B cell (primary cell): ENCODE data around the gene KIF20B. TPM values are rescaled to one million over a fixed set of nuclear protein-coding genes. Genes with fewer than 3 reads are reported as not detected.

Experiments
- ATAC-seq: fragments of 200-7000 bp; cut with Tn5 transposase; one replicate; pipeline ENCODE4 v1.10.0; 2021; ENCODE audit warnings: low read depth, mild to moderate bottlenecking, moderate number of reproducible peaks, moderate library complexity
- CTCF ChIA-PET: fragments of 350-600 bp; sonication (Branson Sonifier 250); formaldehyde crosslinking; loops from one replicate; lab custom pipeline; 2021; ENCODE audit warnings: antibody characterized with exemption, inconsistent platforms; lab: Charles Lee
- POLR2A ChIA-PET: fragments of 350-600 bp; sonication (Branson Sonifier 250); formaldehyde crosslinking; loops from one replicate; lab custom pipeline; 2021; ENCODE audit warnings: antibody characterized with exemption; lab: Charles Lee
- DNase-seq: peaks from one replicate; pipeline ENCODE4 v3.0.0; 2013
- H2AFZ ChIP-seq: 2 replicates; pipeline ENCODE4 v1.6.1; 2012; ENCODE audit warnings: mild to moderate bottlenecking, low read depth, low read length; ENCODE audit not compliant: insufficient read depth, poor library complexity, severe bottlenecking
- H3K27ac ChIP-seq, 2 donors: 1 replicate in 1 of 2; 2 replicates in 1 of 2; pipeline ENCODE4 v1.5.1; 2012 to 2013; ENCODE audit warnings: low read length in 2 of 2, mild to moderate bottlenecking in 2 of 2, moderate library complexity in 1 of 2
- H3K27me3 ChIP-seq, 4 experiments: fragments of 200-600 bp in 1 of 4; sonication (generic) in 1 of 4; replicated peaks in 1 of 4; 1 replicate in 2 of 4; 2 replicates in 2 of 4; pipeline versions ENCODE4 v1.6.1 to v1.7.0; 2013 to 2016; ENCODE audit warnings: low read length in 3 of 4, mild to moderate bottlenecking in 2 of 4, mixed read lengths in 1 of 4, moderate library complexity in 1 of 4; ENCODE audit not compliant: insufficient read depth in 4 of 4, control insufficient read depth in 3 of 4; ENCODE audit errors: control extremely low read depth in 1 of 4
- H3K36me3 ChIP-seq, 2 experiments: replicated peaks in 1 of 2; 1 replicate in 1 of 2; 2 replicates in 1 of 2; pipeline versions ENCODE4 v1.6.1 to v1.7.1; 2013; ENCODE audit warnings: low read length in 1 of 2; ENCODE audit not compliant: insufficient read depth in 2 of 2, control insufficient read depth in 1 of 2; ENCODE audit errors: control extremely low read depth in 1 of 2, extremely low read depth in 1 of 2
- H3K4me1 ChIP-seq, 2 donors: fragments of 200-600 bp in 1 of 2; sonication (generic) in 1 of 2; 1 replicate in 1 of 2; 2 replicates in 1 of 2; pipeline versions ENCODE4 v1.5.1 to v1.6.1; 2013 to 2017; ENCODE audit warnings: low read length in 2 of 2; ENCODE audit not compliant: control insufficient read depth in 2 of 2, insufficient read depth in 2 of 2
- H3K4me2 ChIP-seq: replicated peaks from 2 replicates; pipeline ENCODE3; 2012; ENCODE audit warnings: mild to moderate bottlenecking, low read depth, low read length; ENCODE audit not compliant: poor library complexity, severe bottlenecking
- H3K4me3 ChIP-seq, 5 experiments: fragments of 200-600 bp in 1 of 5; sonication (generic) in 1 of 5; 1 replicate in 3 of 5; 2 replicates in 2 of 5; pipeline versions ENCODE4 v1.5.1 to v1.7.0; 2011 to 2016; ENCODE audit warnings: low read length in 4 of 5, mild to moderate bottlenecking in 4 of 5, low read depth in 2 of 5, control low read depth in 1 of 5, moderate library complexity in 1 of 5; ENCODE audit not compliant: insufficient read depth in 1 of 5; ENCODE audit errors: control extremely low read depth in 1 of 5, extremely low read depth in 1 of 5
- H3K79me2 ChIP-seq: fragments of 200-600 bp; sonication (generic); one replicate; pipeline ENCODE4 v1.6.0; 2016; ENCODE audit warnings: low read length; ENCODE audit not compliant: control insufficient read depth, insufficient read depth
- H3K9ac ChIP-seq: fragments of 200-600 bp; sonication (generic); 2 replicates; pipeline ENCODE4 v1.6.1; 2017; ENCODE audit warnings: mild to moderate bottlenecking, low read length, moderate library complexity
- H3K9me3 ChIP-seq, 3 donors: one replicate each; pipeline versions ENCODE4 v1.6.1 to v1.7.1; 2013; ENCODE audit warnings: low read length in 2 of 3; ENCODE audit not compliant: control insufficient read depth in 2 of 3, insufficient read depth in 1 of 3; ENCODE audit errors: control extremely low read depth in 1 of 3
- H4K20me1 ChIP-seq: 2 replicates; pipeline ENCODE4 v1.6.0; 2012; ENCODE audit warnings: mild to moderate bottlenecking, low read length; ENCODE audit not compliant: insufficient read depth, control insufficient read depth, poor library complexity, severe bottlenecking
- H3K27ac Mint-ChIP-seq: one replicate; pipeline ENCODE4 v1.8.0; 2021; ENCODE audit warnings: mixed read lengths
- H3K27me3 Mint-ChIP-seq: one replicate; pipeline ENCODE4 v1.8.0; 2021; ENCODE audit warnings: mixed read lengths
- H3K4me1 Mint-ChIP-seq: one replicate; pipeline ENCODE4 v1.8.0; 2021; ENCODE audit warnings: mixed read lengths
- H3K4me3 Mint-ChIP-seq: one replicate; pipeline ENCODE4 v1.8.0; 2021; ENCODE audit warnings: mixed read lengths
- H3K9me3 Mint-ChIP-seq: one replicate; pipeline ENCODE4 v1.8.0; 2022; ENCODE audit warnings: mixed read lengths; ENCODE audit not compliant: insufficient read depth
- EZH2 ChIP-seq: IDR thresholded peaks from 2 replicates; pipeline ENCODE4 v1.6.1; 2012; ENCODE audit warnings: borderline replicate concordance, low read depth, mild to moderate bottlenecking, moderate library complexity, low read length; ENCODE audit not compliant: insufficient read depth, poor library complexity, severe bottlenecking
- WGBS: methylation state at CpG from one replicate; pipeline ENCODE4 v1.1.5; 2013; ENCODE audit warnings: missing lambda C conversion rate; ENCODE audit not compliant: insufficient coverage; 5-methylcytosine and 5-hydroxymethylcytosine counted together
- intact Hi-C: fragments of 100-400 bp; cut with micrococcal nuclease; formaldehyde crosslinking; loops from one replicate; pipeline ENCODE4 v1.10.0; 2022
- polyA plus RNA-seq: library from polyadenylated mRNA; depleted of rRNA; stranded (reverse); fragments of >200 nt; gene quantifications from 2 replicates; pipeline ENCODE4 v1.2.3, GENCODE V29; 2012
- total RNA-seq, 2 donors: library from RNA; stranded (reverse); fragments of 120-200 nt in 1 of 2; gene quantifications; 1 replicate in 1 of 2; 2 replicates in 1 of 2; pipeline versions ENCODE4 v1.2.3 to v1.2.4, GENCODE V29; 2013 to 2022
- TF ChIP-seq, protein P1 (sequence below): fragments of 200-600 bp; IDR thresholded peaks from one replicate; pipeline ENCODE4 v1.8.0; 2022; ENCODE audit warnings: antibody characterized with exemption, mild to moderate bottlenecking

The KIF20B gene
- total and polyA plus RNA-seq, 2 donors (not counting 1 experiment from before 2014, with no cell fraction given) = 1.6 to 24.6 TPM

DNA sequence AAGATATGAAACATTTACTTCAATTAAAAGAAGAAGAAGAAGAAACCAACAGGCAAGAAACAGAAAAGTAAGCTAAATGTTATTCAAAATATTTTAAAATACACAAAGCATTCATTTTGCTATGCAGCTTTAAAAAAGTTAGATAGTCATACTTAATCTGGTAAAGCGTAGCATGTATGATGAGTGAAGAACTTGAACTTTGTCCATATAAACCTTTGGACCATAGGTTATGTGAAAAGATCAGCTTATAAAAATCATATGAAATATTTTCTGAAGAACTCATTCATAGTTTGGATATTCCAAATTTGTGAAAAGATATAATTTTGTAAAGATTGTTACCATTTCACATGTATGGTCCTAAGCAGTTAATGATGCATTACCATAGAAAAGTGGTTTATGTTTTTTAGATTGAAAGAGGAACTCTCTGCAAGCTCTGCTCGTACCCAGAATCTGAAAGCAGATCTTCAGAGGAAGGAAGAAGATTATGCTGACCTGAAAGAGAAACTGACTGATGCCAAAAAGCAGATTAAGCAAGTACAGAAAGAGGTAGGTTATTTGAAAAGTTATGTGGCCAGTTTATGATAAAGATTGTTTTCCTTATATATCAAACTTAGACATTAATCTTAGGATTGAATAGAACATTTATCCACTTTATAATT, 37.3 kb downstream of the KIF20B start:
- Histone ChIP-seq H3K79me2 (peaks cover 4% of the 10 kb centered on the region), H3K4me1 (peaks cover 11 to 24% of the 10 kb centered on the region in 2 donors), H3K27me3 (no peaks in the 10 kb centered on the region), H3K27ac (peak overlapping the region; percentile 65 to 80), H3K36me3 (no peaks in the 10 kb centered on the region), H2AFZ (peak overlapping the region; percentile 65), H3K4me2 (peak overlapping the region; percentile 79), H3K9me3 (no peaks in the 10 kb centered on the region), H4K20me1 (no peaks in the 10 kb centered on the region), H3K9ac (peak overlapping the region; percentile 54), H3K4me3 (peak overlapping the region in 4 of 5 experiments; percentile 1 to 61 (median 26))
- H3K9me3 Mint-ChIP-seq = no peaks in the 10 kb centered on the region
- H3K4me3 Mint-ChIP-seq = peak overlapping the region; percentile 70
- peak overlapping the region; percentile 89 for H3K27ac Mint-ChIP-seq
- TF ChIP-seq, protein P1, sequence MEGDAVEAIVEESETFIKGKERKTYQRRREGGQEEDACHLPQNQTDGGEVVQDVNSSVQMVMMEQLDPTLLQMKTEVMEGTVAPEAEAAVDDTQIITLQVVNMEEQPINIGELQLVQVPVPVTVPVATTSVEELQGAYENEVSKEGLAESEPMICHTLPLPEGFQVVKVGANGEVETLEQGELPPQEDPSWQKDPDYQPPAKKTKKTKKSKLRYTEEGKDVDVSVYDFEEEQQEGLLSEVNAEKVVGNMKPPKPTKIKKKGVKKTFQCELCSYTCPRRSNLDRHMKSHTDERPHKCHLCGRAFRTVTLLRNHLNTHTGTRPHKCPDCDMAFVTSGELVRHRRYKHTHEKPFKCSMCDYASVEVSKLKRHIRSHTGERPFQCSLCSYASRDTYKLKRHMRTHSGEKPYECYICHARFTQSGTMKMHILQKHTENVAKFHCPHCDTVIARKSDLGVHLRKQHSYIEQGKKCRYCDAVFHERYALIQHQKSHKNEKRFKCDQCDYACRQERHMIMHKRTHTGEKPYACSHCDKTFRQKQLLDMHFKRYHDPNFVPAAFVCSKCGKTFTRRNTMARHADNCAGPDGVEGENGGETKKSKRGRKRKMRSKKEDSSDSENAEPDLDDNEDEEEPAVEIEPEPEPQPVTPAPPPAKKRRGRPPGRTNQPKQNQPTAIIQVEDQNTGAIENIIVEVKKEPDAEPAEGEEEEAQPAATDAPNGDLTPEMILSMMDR = no peak
- no peak for TF ChIP-seq EZH2
- H3K27me3 Mint-ChIP-seq = no peaks in the 10 kb centered on the region
- DNase-seq (peak; percentile 70), ATAC-seq (peak; percentile 93)
- intact Hi-C loops = loop anchor here (1.0 kb wide), 1 partner anchor 37 kb away; the partner anchor contains the start of gene KIF20B
- WGBS = no CpG with 5 or more reads among the region's 2 CpGs
- peaks cover 24% of the 10 kb centered on the region for H3K4me1 Mint-ChIP-seq
- ChIA-PET CTCF (interaction anchor here (2.0 kb wide), 1 partner anchor 37 kb away, joined by 8 read pairs; the partner anchor contains the start of gene KIF20B), POLR2A (interaction anchor here (1.2 kb wide), 1 partner anchor 37 kb away, joined by 3 read pairs; the partner anchor contains the start of gene KIF20B)
